Fibroblast of pulmonary artery (primary cell): ENCODE data around the gene CPD.
A peak's percentile ranks its signal among the peaks of the same experiment; 100 is the strongest.

Source experiments
- DNase-seq: peaks from one replicate; pipeline ENCODE4 v3.0.0-alpha.2; 2010; ENCODE audit warnings: low read depth
- H3K4me3 ChIP-seq: replicated peaks from 2 replicates; pipeline ENCODE4 v1.5.1; 2011; ENCODE audit warnings: low read depth, mild to moderate bottlenecking, control low read depth, low read length, moderate library complexity
- CTCF ChIP-seq: IDR thresholded peaks from 2 replicates; pipeline ENCODE4 v1.5.1; 2011; ENCODE audit warnings: mild to moderate bottlenecking, control low read depth, low read length, inconsistent platforms; ENCODE audit errors: missing control alignments

Gene CPD

GRCh38 chr17:30354701-30355100 is 24.0 kb upstream of the CPD start:
- no peak for TF ChIP-seq CTCF
- DNase-seq, result no peak
- H3K4me3 ChIP-seq, result no peak overlapping the region

GRCh38 chr17:30357476-30357875 is 21.3 kb upstream of the CPD start:
- TF ChIP-seq CTCF, result no peak
- no peak overlapping the region for H3K4me3 ChIP-seq
- DNase-seq, result no peak

GRCh38 chr17:30358055-30358760 is 20.5 kb upstream of the CPD start:
- TF ChIP-seq CTCF, result no peak
- H3K4me3 ChIP-seq, result no peak overlapping the region
- DNase-seq, result no peak

- DNase-seq, result no peak
- no peak for TF ChIP-seq CTCF
- no peak overlapping the region for H3K4me3 ChIP-seq
These were observed 18.5 kb upstream of the CPD start for GRCh38 chr17:30360086-30360808.

- DNase-seq, result no peak
- TF ChIP-seq CTCF, result no peak
These were observed 16.9 kb upstream of the CPD start for GRCh38 chr17:30361766-30362279.

GRCh38 chr17:30363715-30364202 is 15.0 kb upstream of the CPD start:
- DNase-seq, result peak; percentile 90
- no peak overlapping the region for H3K4me3 ChIP-seq
- no peak for TF ChIP-seq CTCF

More at GRCh38 chr17:30361766-30362279, 16.9 kb upstream of the CPD start:
- no peak overlapping the region for H3K4me3 ChIP-seq
